Liver (tissue), 3 donors: ENCODE results near the gene SHB.

Source experiments
- CTCF ChIP-seq: fragments of 150-350 bp; IDR thresholded peaks from 2 replicates; pipeline ENCODE4 v1.5.1; 2017; ENCODE audit warnings: improper control_type of control experiment, low read depth, low read length; ENCODE audit not compliant: missing input control
- EGR1 ChIP-seq, 2 donors: IDR thresholded peaks; 2 replicates each; pipeline ENCODE4 v1.6.1; 2016 to 2018; ENCODE audit warnings: antibody characterized with exemption in 2 of 2, low read depth in 2 of 2
- GABPA ChIP-seq, 2 donors: IDR thresholded peaks in 1 of 2; conservative IDR thresholded peaks in 1 of 2; 2 replicates each; pipeline ENCODE4 v1.6.1; 2016; ENCODE audit warnings: antibody characterized with exemption in 2 of 2, mild to moderate bottlenecking in 1 of 2, moderate library complexity in 1 of 2
- JUND ChIP-seq, 2 donors: IDR thresholded peaks; 2 replicates each; pipeline ENCODE4 v1.6.1; 2016; ENCODE audit warnings: antibody characterized with exemption in 2 of 2
- MAX ChIP-seq: IDR thresholded peaks from 2 replicates; pipeline ENCODE4 v1.6.1; 2016; ENCODE audit warnings: antibody characterized with exemption
- REST ChIP-seq: IDR thresholded peaks from 2 replicates; pipeline ENCODE4 v1.6.1; 2016; ENCODE audit warnings: antibody characterized with exemption, mild to moderate bottlenecking
- TAF1 ChIP-seq: conservative IDR thresholded peaks from 2 replicates; pipeline ENCODE4 v1.6.1; 2016; ENCODE audit warnings: antibody characterized with exemption, mild to moderate bottlenecking
- donor health status: healthy.
- donor health status: healthy.

- TF ChIP-seq GABPA (IDR thresholded peaks at IDR 0.05 in 1 of 2, conservative IDR thresholded peaks at IDR 0.05 in 1 of 2) (no peak), TAF1 (no peak), MAX (no peak), EGR1 (IDR thresholded peaks at IDR 0.05; ENCODE audit: low read depth in 2 of 2) (no peak), REST (no peak), JUND (IDR thresholded peaks at IDR 0.05) (no peak), CTCF (no peak)
Measured at GRCh38 chr9:37995348-37995737, 73.7 kb downstream of the SHB start.
